H1 (cell line): ENCODE data around the gene UNC80. TPM values are rescaled to one million over a fixed set of nuclear protein-coding genes. Genes with fewer than 3 reads are reported as not detected.

Experiments used
- CTCF ChIA-PET: fragments of 300-600 bp; sonication (Branson Sonifier 250); formaldehyde crosslinking; loops from one replicate; lab custom pipeline; 2021; ENCODE audit not compliant: partially characterized antibody; lab: Charles Lee
- POLR2A ChIA-PET: fragments of 300-600 bp; sonication (Branson Sonifier 250); formaldehyde crosslinking; loops from one replicate; lab custom pipeline; 2021; ENCODE audit warnings: inconsistent platforms; ENCODE audit not compliant: partially characterized antibody; lab: Charles Lee
- DNase-seq, 2 experiments: peaks; one replicate each; pipeline versions ENCODE4 v3.0.0 to v3.0.0-alpha.2; 2010 to 2022; ENCODE audit warnings: low spot score in 2 of 2, low read depth in 1 of 2, mixed read lengths in 1 of 2
- FAIRE-seq: peaks from 2 replicates; lab custom pipeline; 2011; peaks lifted over from hg19 to GRCh38; lab: Jason Lieb, UNC
- H2AFZ ChIP-seq: 2 replicates; pipeline ENCODE4 v1.8.1; 2012; ENCODE audit warnings: low read length, inconsistent platforms
- H2AK5ac ChIP-seq: 2 replicates; pipeline ENCODE4 v1.6.1; 2013; ENCODE audit warnings: low read depth, low read length
- H2BK120ac ChIP-seq: replicated peaks from 2 replicates; pipeline ENCODE3; 2013; ENCODE audit warnings: low read depth, low read length, inconsistent platforms
- H2BK12ac ChIP-seq: 2 replicates; pipeline ENCODE4 v1.6.1; 2013; ENCODE audit warnings: low read depth, low read length
- H2BK15ac ChIP-seq: 2 replicates; pipeline ENCODE4 v1.6.1; 2013; ENCODE audit warnings: low read length
- H2BK20ac ChIP-seq: 2 replicates; pipeline ENCODE4 v1.6.1; 2013; ENCODE audit warnings: low read length
- H2BK5ac ChIP-seq: 2 replicates; pipeline ENCODE4 v1.6.1; 2013; ENCODE audit warnings: low read depth, low read length
- H3K14ac ChIP-seq: 2 replicates; pipeline ENCODE4 v1.6.1; 2013; ENCODE audit warnings: inconsistent platforms; ENCODE audit not compliant: insufficient read length
- H3K18ac ChIP-seq: 2 replicates; pipeline ENCODE4 v1.6.1; 2013; ENCODE audit warnings: low read length; ENCODE audit errors: extremely low read depth
- H3K23ac ChIP-seq: 2 replicates; pipeline ENCODE4 v1.6.1; 2013; ENCODE audit warnings: inconsistent platforms; ENCODE audit not compliant: insufficient read length
- H3K23me2 ChIP-seq: 2 replicates; pipeline ENCODE4 v1.6.1; 2013; ENCODE audit warnings: low read depth, low read length
- H3K27ac ChIP-seq: 2 replicates; pipeline ENCODE4 v1.6.1; 2011; ENCODE audit warnings: low read depth, low read length, inconsistent platforms
- H3K27me3 ChIP-seq, 4 experiments: replicated peaks in 1 of 4; 1 replicate in 1 of 4; 2 replicates in 3 of 4; pipeline versions ENCODE4 v1.6.1 to v1.8.1; 2011 to 2013; ENCODE audit warnings: low read length in 3 of 4, mild to moderate bottlenecking in 3 of 4, inconsistent platforms in 2 of 4, mixed read lengths in 2 of 4, moderate library complexity in 1 of 4; ENCODE audit not compliant: control insufficient read depth in 3 of 4, insufficient read depth in 3 of 4; ENCODE audit errors: extremely low read depth in 1 of 4
- H3K36me3 ChIP-seq, 4 experiments: 2 replicates each; pipeline versions ENCODE4 v1.6.1 to v1.8.1; 2011 to 2013; ENCODE audit warnings: mild to moderate bottlenecking in 4 of 4, low read length in 3 of 4, moderate library complexity in 2 of 4, control low read depth in 1 of 4, inconsistent platforms in 1 of 4; ENCODE audit not compliant: insufficient read depth in 4 of 4, control insufficient read depth in 2 of 4
- H3K4ac ChIP-seq: replicated peaks from 2 replicates; pipeline ENCODE3; 2013; ENCODE audit warnings: low read length, low read depth, mixed read lengths, inconsistent platforms; ENCODE audit not compliant: insufficient read length
- H3K4me1 ChIP-seq, 4 experiments: replicated peaks in 1 of 4; 1 replicate in 1 of 4; 2 replicates in 3 of 4; pipeline versions ENCODE4 v1.6.1 to v1.8.1; 2011 to 2013; ENCODE audit warnings: low read length in 3 of 4, inconsistent platforms in 2 of 4, mixed read lengths in 1 of 4; ENCODE audit not compliant: insufficient read depth in 4 of 4, control insufficient read depth in 3 of 4
- H3K4me2 ChIP-seq, 2 experiments: 2 replicates each; pipeline versions ENCODE4 v1.6.1 to v1.8.1; 2011 to 2013; ENCODE audit warnings: low read depth in 2 of 2, low read length in 2 of 2, control low read depth in 1 of 2, inconsistent platforms in 1 of 2, mild to moderate bottlenecking in 1 of 2; ENCODE audit not compliant: insufficient read depth in 1 of 2
- H3K4me3 ChIP-seq, 4 experiments: fragments of 200-600, 300-600 bp in 1 of 4; sonication (generic), shearing (Covaris generic), sonication (Bioruptor Twin) in 1 of 4; 2 replicates each; pipeline versions ENCODE4 v1.5.1 to v1.8.1; 2011 to 2016; ENCODE audit warnings: low read length in 4 of 4, low read depth in 3 of 4, control low read depth in 2 of 4, inconsistent platforms in 2 of 4, mild to moderate bottlenecking in 2 of 4, mixed read lengths in 1 of 4, moderate library complexity in 1 of 4; ENCODE audit not compliant: insufficient read depth in 2 of 4; ENCODE audit errors: extremely low read depth in 1 of 4
- H3K56ac ChIP-seq: replicated peaks from 2 replicates; pipeline ENCODE3; 2013; ENCODE audit warnings: low read depth, mild to moderate bottlenecking, mixed read lengths, low read length, inconsistent platforms; ENCODE audit not compliant: insufficient read length
- H3K79me1 ChIP-seq: 2 replicates; pipeline ENCODE4 v1.6.1; 2013; ENCODE audit warnings: low read depth, low read length, control low read depth
- H3K79me2 ChIP-seq, 2 experiments: 2 replicates each; pipeline versions ENCODE4 v1.6.1 to v1.8.1; 2012 to 2013; ENCODE audit warnings: low read length in 2 of 2, mild to moderate bottlenecking in 2 of 2, inconsistent platforms in 1 of 2; ENCODE audit not compliant: insufficient read depth in 2 of 2, control insufficient read depth in 1 of 2
- H3K9ac ChIP-seq, 4 experiments: replicated peaks in 1 of 4; 1 replicate in 1 of 4; 2 replicates in 3 of 4; pipeline versions ENCODE4 v1.6.1 to v1.8.1; 2011 to 2013; ENCODE audit warnings: low read depth in 3 of 4, low read length in 3 of 4, control low read depth in 2 of 4, mild to moderate bottlenecking in 2 of 4, moderate library complexity in 2 of 4, inconsistent platforms in 1 of 4; ENCODE audit errors: extremely low read depth in 1 of 4
- H3K9me3 ChIP-seq, 2 experiments: 2 replicates each; pipeline versions ENCODE4 v1.6.1 to v1.8.1; 2012 to 2013; ENCODE audit warnings: mild to moderate bottlenecking in 2 of 2, moderate library complexity in 2 of 2, control low read depth in 1 of 2, inconsistent platforms in 1 of 2, low read depth in 1 of 2, low read length in 1 of 2, mixed read lengths in 1 of 2; ENCODE audit not compliant: insufficient read depth in 2 of 2
- H4K20me1 ChIP-seq, 2 experiments: replicated peaks in 1 of 2; 2 replicates each; pipeline versions ENCODE3 to v1.8.1; 2011 to 2013; ENCODE audit warnings: inconsistent platforms in 2 of 2, low read length in 2 of 2, mild to moderate bottlenecking in 1 of 2; ENCODE audit not compliant: insufficient read depth in 2 of 2, control insufficient read depth in 1 of 2
- H4K5ac ChIP-seq: 2 replicates; pipeline ENCODE4 v1.6.1; 2013; ENCODE audit warnings: low read length, low read depth, mixed read lengths, inconsistent platforms; ENCODE audit not compliant: insufficient read length
- H4K8ac ChIP-seq: 2 replicates; pipeline ENCODE4 v1.8.0; 2013; ENCODE audit warnings: mild to moderate bottlenecking, moderate library complexity, low read length, inconsistent platforms; ENCODE audit not compliant: insufficient read depth; ENCODE audit errors: extremely low read depth
- H4K91ac ChIP-seq: replicated peaks from 2 replicates; pipeline ENCODE3; 2013; ENCODE audit warnings: low read length, mixed read lengths, inconsistent platforms; ENCODE audit not compliant: insufficient read length
- CEBPB ChIP-seq: IDR thresholded peaks from 2 replicates; pipeline ENCODE4 v1.6.1; 2012; ENCODE audit warnings: low read depth, low read length
- JUND ChIP-seq: IDR thresholded peaks from 2 replicates; pipeline ENCODE4 v1.6.1; 2011; ENCODE audit warnings: mild to moderate bottlenecking, improper control_type of control experiment, low read length
- SAP30 ChIP-seq: fragments of 300-600 bp; sonication (generic); IDR thresholded peaks from 2 replicates; pipeline ENCODE4 v1.7.1; 2012; ENCODE audit warnings: low read length, moderate library complexity, mild to moderate bottlenecking, inconsistent platforms; ENCODE audit not compliant: insufficient read depth, insufficient replicate concordance
- WGBS, 2 experiments: shearing (Covaris generic) in 1 of 2; methylation state at CpG; one replicate each; pipeline versions ENCODE4 v1.1.6 to v1.1.7; 2013 to 2015; ENCODE audit warnings: low lambda C conversion rate in 2 of 2, mixed read lengths in 2 of 2, inconsistent platforms in 1 of 2, low coverage in 1 of 2, missing lambda C conversion rate in 1 of 2; ENCODE audit not compliant: insufficient replicate concordance in 2 of 2, insufficient coverage in 1 of 2, insufficient read length in 1 of 2; ENCODE audit errors: extremely low coverage in 1 of 2, missing lambda C conversion rate in 1 of 2; 5-methylcytosine and 5-hydroxymethylcytosine counted together
- polyA plus RNA-seq, 7 experiments: library from polyadenylated mRNA; depleted of rRNA in 3 of 7; stranded (reverse) in 5 of 7; unstranded in 2 of 7; fragments of >200 nt in 5 of 7; fragments of 200-250 nt in 2 of 7; gene quantifications; 1 replicate in 5 of 7; 2 replicates in 1 of 7; 4 replicates in 1 of 7; pipeline versions ENCODE4 v1.2.1 to v1.2.3, GENCODE V29; 2011 to 2013; ENCODE audit warnings: missing spikeins in 2 of 7, mixed read lengths in 2 of 7
- total RNA-seq: library from RNA; stranded (reverse); fragmentation: NEBNext Ultra II Directional; extraction: Animal tissue kit (Norgen Biotek cat#: 25700); gene quantifications from 2 replicates; pipeline ENCODE4 v1.2.1, GENCODE V29; 2021

UNC80 gene
- total and polyA plus RNA-seq, 2 of the 8 experiments (the other 6 are each of a cell fraction or from before 2014, with no cell fraction given): 0.53 to 0.56 TPM

DNA sequence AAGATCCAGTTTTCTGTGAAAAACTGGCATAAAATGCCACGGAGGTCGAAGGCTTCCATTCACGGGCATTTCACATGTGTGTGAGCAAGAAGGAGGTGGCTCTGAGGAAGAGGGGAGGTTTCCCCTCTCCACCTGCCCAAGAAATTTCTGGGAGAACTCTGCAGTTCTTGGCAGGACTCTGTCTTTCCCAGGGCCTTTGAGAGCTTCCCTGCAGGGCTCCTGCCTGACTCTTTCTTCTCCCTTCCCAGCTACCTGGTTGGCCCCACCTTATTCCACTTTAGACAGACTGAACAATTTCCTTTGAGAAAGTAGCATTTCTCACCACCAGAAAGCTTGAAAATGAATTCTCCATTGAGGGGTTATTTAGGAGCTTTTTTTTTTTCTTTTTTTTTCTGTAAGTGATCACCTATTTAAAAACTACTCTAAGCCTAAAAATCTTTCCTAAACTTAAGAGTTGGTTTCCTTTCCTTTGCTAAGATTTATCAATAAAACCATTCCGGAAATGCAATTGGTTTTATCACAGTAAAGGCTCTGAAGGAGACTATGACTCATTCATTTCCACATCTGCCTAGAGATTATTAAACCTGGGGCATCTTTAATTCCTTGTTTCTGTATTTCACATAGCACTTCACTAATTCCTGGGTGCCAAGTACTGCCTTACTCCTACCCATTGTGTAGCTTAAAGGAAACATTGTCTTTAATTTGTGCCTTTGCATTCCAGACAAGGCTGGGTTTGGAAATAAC, 59.3 kb downstream of the UNC80 start:
- Histone ChIP-seq H2BK120ac (no peak overlapping the region), H2BK12ac (no peak overlapping the region), H3K9ac (no peak overlapping the region), H4K5ac (no peak overlapping the region), H3K4me1 (peaks cover 0 to 6% (median 1%) of the 10 kb centered on the region in 4 experiments; a peak in 3 of 7 replicates), H3K23ac (no peak overlapping the region), H3K4me3 (no peak overlapping the region), H3K4me2 (no peak overlapping the region), H3K56ac (no peak overlapping the region), H3K9me3 (no peaks in the 10 kb centered on the region), H4K20me1 (no peaks in the 10 kb centered on the region), H3K18ac (no peak overlapping the region), H3K36me3 (no peaks in the 10 kb centered on the region), H3K79me1 (no peaks in the 10 kb centered on the region), H3K14ac (no peak overlapping the region), H3K27me3 (no peaks in the 10 kb centered on the region), H2AFZ (peak overlapping the region; percentile 3; the same call in 1 of the 2 replicates), H2BK5ac (no peak overlapping the region), H3K79me2 (no peaks in the 10 kb centered on the region), H3K23me2 (no peaks in the 10 kb centered on the region), H4K91ac (no peak overlapping the region), H2AK5ac (no peak overlapping the region), H2BK20ac (no peak overlapping the region), H3K27ac (no peak overlapping the region), H4K8ac (no peak overlapping the region), H3K4ac (no peak overlapping the region), H2BK15ac (no peak overlapping the region)
- DNase-seq (no peak), FAIRE-seq (no peak)
- TF ChIP-seq SAP30 (no peak), JUND (no peak), CEBPB (no peak)
- CTCF ChIA-PET: interaction anchor here (1.6 to 2.3 kb wide), 2 partner anchors 11 to 35 kb away, joined by 4 to 8 read pairs; no protein-coding TSS in a partner anchor
- POLR2A ChIA-PET: interaction anchor here (1.5 kb wide), 1 partner anchor 13 kb away, joined by 4 read pairs; no protein-coding TSS in a partner anchor
- 87% methylated on average over 4 of the region's 4 CpGs; no CpG with 5 or more reads in 1 of the 2 experiments for WGBS, 2 experiments
